Vagina (tissue), 2 donors: ENCODE data around the gene ELOVL5.

ENCODE experiments used
- POLR2A ChIP-seq, 2 donors: fragments of 450-650 bp; IDR thresholded peaks; one replicate each; pipeline ENCODE4 v1.6.1; 2017; ENCODE audit warnings: antibody characterized with exemption in 2 of 2, mild to moderate bottlenecking in 2 of 2, moderate library complexity in 2 of 2
- TF ChIP-seq, protein P1 (sequence below), 3 experiments: fragments of 450-650 bp in 2 of 3; fragments of 200-600 bp in 1 of 3; sonication (generic) in 1 of 3; IDR thresholded peaks; one replicate each; pipeline ENCODE4 v1.5.1; 2017 to 2019; ENCODE audit warnings: antibody characterized with exemption in 3 of 3, mild to moderate bottlenecking in 2 of 3, moderate library complexity in 2 of 3

- no peak for TF ChIP-seq POLR2A (IDR thresholded peaks at IDR 0.05)
- TF ChIP-seq, protein P1, sequence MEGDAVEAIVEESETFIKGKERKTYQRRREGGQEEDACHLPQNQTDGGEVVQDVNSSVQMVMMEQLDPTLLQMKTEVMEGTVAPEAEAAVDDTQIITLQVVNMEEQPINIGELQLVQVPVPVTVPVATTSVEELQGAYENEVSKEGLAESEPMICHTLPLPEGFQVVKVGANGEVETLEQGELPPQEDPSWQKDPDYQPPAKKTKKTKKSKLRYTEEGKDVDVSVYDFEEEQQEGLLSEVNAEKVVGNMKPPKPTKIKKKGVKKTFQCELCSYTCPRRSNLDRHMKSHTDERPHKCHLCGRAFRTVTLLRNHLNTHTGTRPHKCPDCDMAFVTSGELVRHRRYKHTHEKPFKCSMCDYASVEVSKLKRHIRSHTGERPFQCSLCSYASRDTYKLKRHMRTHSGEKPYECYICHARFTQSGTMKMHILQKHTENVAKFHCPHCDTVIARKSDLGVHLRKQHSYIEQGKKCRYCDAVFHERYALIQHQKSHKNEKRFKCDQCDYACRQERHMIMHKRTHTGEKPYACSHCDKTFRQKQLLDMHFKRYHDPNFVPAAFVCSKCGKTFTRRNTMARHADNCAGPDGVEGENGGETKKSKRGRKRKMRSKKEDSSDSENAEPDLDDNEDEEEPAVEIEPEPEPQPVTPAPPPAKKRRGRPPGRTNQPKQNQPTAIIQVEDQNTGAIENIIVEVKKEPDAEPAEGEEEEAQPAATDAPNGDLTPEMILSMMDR (IDR thresholded peaks at IDR 0.05) = no peak
Observed at GRCh38 chr6:53333439-53334408, 15.0 kb downstream of the ELOVL5 start.
